GM18508 (cell line): Measurements from ENCODE around the gene TNFAIP8L1.

ENCODE experiments used
- ATAC-seq: cut with Tn5 transposase; IDR thresholded peaks from one replicate; pipeline ENCODE4 v1.9.1; 2021; ENCODE audit warnings: moderate number of reproducible peaks; ENCODE audit not compliant: insufficient read depth, unreplicated experiment

Gene TNFAIP8L1

GRCh38 chr19:4645718-4646117 is 6.4 kb downstream of the TNFAIP8L1 start:
- no peak for ATAC-seq

GRCh38 chr19:4647676-4648644 is 8.6 kb downstream of the TNFAIP8L1 start:
- ATAC-seq = no peak

GRCh38 chr19:4649392-4650047 is 10.2 kb downstream of the TNFAIP8L1 start:
- no peak for ATAC-seq

- ATAC-seq = no peak
Measured at GRCh38 chr19:4650159-4650558, 10.8 kb downstream of the TNFAIP8L1 start.

- no peak for ATAC-seq
Measured at GRCh38 chr19:4652075-4652474, 12.8 kb downstream of the TNFAIP8L1 start.

- no peak for ATAC-seq
Measured at GRCh38 chr19:4653793-4654436, 14.6 kb downstream of the TNFAIP8L1 start.

GRCh38 chr19:4654437-4655361 is 15.4 kb downstream of the TNFAIP8L1 start:
- ATAC-seq = no peak

- ATAC-seq = no peak
Measured at GRCh38 chr19:4656102-4656501, 16.8 kb downstream of the TNFAIP8L1 start.

GRCh38 chr19:4657262-4657661 is 17.9 kb downstream of the TNFAIP8L1 start:
- ATAC-seq = no peak

- ATAC-seq = no peak
Measured at GRCh38 chr19:4657835-4658234, 18.5 kb downstream of the TNFAIP8L1 start.

- ATAC-seq = no peak
Measured at GRCh38 chr19:4660181-4660791, 21.0 kb downstream of the TNFAIP8L1 start.

GRCh38 chr19:4660993-4661392 is 21.7 kb downstream of the TNFAIP8L1 start:
- no peak for ATAC-seq

GRCh38 chr19:4662020-4662695 is 22.8 kb downstream of the TNFAIP8L1 start:
- ATAC-seq = no peak

GRCh38 chr19:4662812-4663211 is 23.5 kb downstream of the TNFAIP8L1 start:
- ATAC-seq = no peak

GRCh38 chr19:4664642-4665041 is 25.3 kb downstream of the TNFAIP8L1 start:
- no peak for ATAC-seq

GRCh38 chr19:4669723-4670480 is 30.6 kb downstream of the TNFAIP8L1 start, which contains the start of gene MYDGF:
Gene MYDGF, minus strand, starts transcription at chr19:4670342. Its CDS starts 8 bp downstream, at chr19:4670334.
- ATAC-seq = no peak

- ATAC-seq = no peak
Measured at GRCh38 chr19:4671185-4671851, 32.0 kb downstream of the TNFAIP8L1 start.

- ATAC-seq = no peak
Measured at GRCh38 chr19:4673216-4673615, 33.9 kb downstream of the TNFAIP8L1 start.
